Natural killer cell treated with Interleukin-12 subunit alpha and Interleukin-12 subunit beta and Interleukin-15 and Interleukin-18, amount 100 ng/mL, for 72 hours (primary cell): ENCODE data around the gene SLC8A1. TPM values are rescaled to one million over a fixed set of nuclear protein-coding genes. Genes with fewer than 3 reads are reported as not detected.

Source experiments
- ATAC-seq, 2 donors: fragments of 150-1000 bp; cut with Tn5 transposase in 1 of 2; sonication (Bioruptor Pico), chemical (Tn5 transposase) in 1 of 2; 2 replicates each; pipeline ENCODE4 v1.10.0; 2021
- DNase-seq: peaks from one replicate; pipeline ENCODE4 v3.0.0; 2022; ENCODE audit warnings: low spot score
- H3K27ac Mint-ChIP-seq, 2 donors: 1 replicate in 1 of 2; 2 replicates in 1 of 2; pipeline ENCODE4 v1.8.0; 2022; ENCODE audit warnings: mixed read lengths in 2 of 2, mild to moderate bottlenecking in 1 of 2, moderate library complexity in 1 of 2
- H3K27me3 Mint-ChIP-seq, 2 donors: 1 replicate in 1 of 2; 2 replicates in 1 of 2; pipeline ENCODE4 v1.8.0; 2022; ENCODE audit warnings: mixed read lengths in 2 of 2
- H3K36me3 Mint-ChIP-seq: one replicate; pipeline ENCODE4 v1.8.0; 2022; ENCODE audit warnings: mixed read lengths
- H3K4me1 Mint-ChIP-seq, 2 donors: 1 replicate in 1 of 2; 2 replicates in 1 of 2; pipeline ENCODE4 v1.8.0; 2022; ENCODE audit warnings: low read depth in 2 of 2, mixed read lengths in 2 of 2, mild to moderate bottlenecking in 1 of 2
- H3K4me3 Mint-ChIP-seq: one replicate; pipeline ENCODE4 v1.8.0; 2022; ENCODE audit warnings: mixed read lengths
- H3K9me3 Mint-ChIP-seq: 2 replicates; pipeline ENCODE4 v1.8.0; 2022; ENCODE audit warnings: mixed read lengths
- total RNA-seq, 2 donors: library from RNA; stranded (reverse); gene quantifications; one replicate each; pipeline ENCODE4 v1.2.3, GENCODE V29; 2022

SLC8A1 gene
- total RNA-seq, 2 donors from 2014 or later, result not detected

DNA sequence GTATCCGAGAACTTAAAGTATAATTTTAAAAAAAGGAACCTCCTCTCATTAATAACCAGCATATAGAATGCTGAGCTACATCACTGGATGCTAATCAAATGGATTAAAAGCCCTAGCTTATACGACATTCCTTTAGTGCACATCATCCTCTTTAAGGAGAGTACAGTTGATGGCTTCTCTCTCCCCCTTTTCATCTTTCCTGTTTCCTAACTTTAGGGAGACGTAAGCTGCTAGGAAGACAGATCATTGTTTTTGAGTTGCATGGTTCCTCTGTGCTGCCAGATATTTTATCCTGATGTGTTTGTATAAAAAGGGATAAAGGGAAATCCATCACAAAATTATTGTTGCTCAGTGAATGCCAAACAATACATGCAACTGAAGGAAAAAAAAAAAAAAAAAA, 94.2 kb downstream of the SLC8A1 start:
- ATAC-seq (no peak), DNase-seq (no peak)
- peaks cover 6% of the 10 kb centered on the region for H3K9me3 Mint-ChIP-seq
- H3K4me3 Mint-ChIP-seq, result no peak overlapping the region
- no peaks in the 10 kb centered on the region for H3K36me3 Mint-ChIP-seq
- H3K27ac Mint-ChIP-seq, result no peak overlapping the region
- H3K4me1 Mint-ChIP-seq, result no peaks in the 10 kb centered on the region
- no peaks in the 10 kb centered on the region for H3K27me3 Mint-ChIP-seq

DNA sequence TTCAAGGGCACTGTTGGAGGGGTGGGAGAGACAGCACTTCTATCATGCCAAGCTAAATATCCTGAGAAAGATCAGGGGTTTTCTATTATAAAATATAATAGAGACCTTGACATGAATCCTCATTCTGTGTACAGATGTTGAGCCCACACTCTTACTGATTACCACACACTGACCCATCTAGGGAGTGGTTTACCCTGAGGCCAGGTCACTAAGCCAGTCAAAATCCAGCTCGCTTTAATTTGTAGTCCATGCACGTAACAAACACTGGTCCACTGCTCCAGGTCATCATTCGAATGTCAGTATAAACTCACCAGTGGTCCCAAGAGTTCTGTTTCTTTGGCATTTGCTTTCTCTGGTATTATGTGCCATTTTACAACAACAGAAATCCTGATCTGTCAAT, 96.4 kb downstream of the SLC8A1 start:
- Mint-ChIP-seq H3K27ac (no peak overlapping the region), H3K9me3 (peaks cover 6% of the 10 kb centered on the region), H3K4me3 (no peak overlapping the region), H3K36me3 (no peaks in the 10 kb centered on the region), H3K27me3 (no peaks in the 10 kb centered on the region), H3K4me1 (no peaks in the 10 kb centered on the region)
- ATAC-seq (no peak), DNase-seq (no peak)

DNA sequence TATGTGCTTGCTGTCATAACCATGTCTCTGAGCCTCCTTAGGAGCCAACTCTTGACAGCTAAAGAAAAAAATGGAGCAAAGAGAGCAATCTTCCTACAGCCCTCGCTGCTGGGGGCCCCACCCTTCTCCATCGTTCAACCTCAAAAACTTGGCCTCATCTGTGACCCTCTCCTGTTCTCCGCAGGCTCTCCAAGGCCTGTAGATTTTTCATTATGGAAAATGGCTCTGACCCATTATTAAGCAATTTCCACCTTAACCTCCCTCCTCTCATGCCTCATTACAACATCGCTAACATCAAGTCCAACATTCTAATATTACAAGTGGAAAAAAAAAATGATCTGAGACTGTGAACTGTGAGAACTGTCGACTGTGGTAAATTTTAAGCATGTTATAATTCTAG, 98.7 kb downstream of the SLC8A1 start:
- H3K4me1 Mint-ChIP-seq, result no peaks in the 10 kb centered on the region
- DNase-seq (no peak), ATAC-seq (no peak)
- no peaks in the 10 kb centered on the region for H3K27me3 Mint-ChIP-seq
- H3K36me3 Mint-ChIP-seq, result no peaks in the 10 kb centered on the region
- no peak overlapping the region for H3K4me3 Mint-ChIP-seq
- H3K9me3 Mint-ChIP-seq, result no peaks in the 10 kb centered on the region
- H3K27ac Mint-ChIP-seq, result no peak overlapping the region

DNA sequence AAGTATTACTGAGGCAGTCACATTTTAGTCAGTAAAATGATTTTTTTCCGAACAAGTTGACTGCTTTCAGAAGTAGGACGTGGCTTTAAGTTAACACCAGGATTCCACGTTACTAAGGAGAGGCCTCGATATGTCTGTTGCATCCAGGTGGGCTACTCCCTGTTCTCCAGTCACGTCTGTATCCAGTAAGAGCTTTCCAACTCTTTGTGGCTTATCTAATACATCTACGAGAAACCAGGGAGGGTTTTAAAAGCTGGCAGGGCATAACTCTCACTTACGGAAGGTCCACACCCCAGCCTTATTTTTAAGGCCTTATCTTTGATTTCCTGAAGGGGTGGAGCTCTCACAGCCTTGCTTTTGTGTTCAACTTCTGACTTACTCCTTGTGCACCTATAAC, 99.2 kb downstream of the SLC8A1 start:
- Mint-ChIP-seq H3K4me3 (no peak overlapping the region), H3K9me3 (no peaks in the 10 kb centered on the region), H3K4me1 (no peaks in the 10 kb centered on the region), H3K36me3 (no peaks in the 10 kb centered on the region), H3K27me3 (no peaks in the 10 kb centered on the region), H3K27ac (no peak overlapping the region)
- DNase-seq, result no peak
- no peak for ATAC-seq

DNA sequence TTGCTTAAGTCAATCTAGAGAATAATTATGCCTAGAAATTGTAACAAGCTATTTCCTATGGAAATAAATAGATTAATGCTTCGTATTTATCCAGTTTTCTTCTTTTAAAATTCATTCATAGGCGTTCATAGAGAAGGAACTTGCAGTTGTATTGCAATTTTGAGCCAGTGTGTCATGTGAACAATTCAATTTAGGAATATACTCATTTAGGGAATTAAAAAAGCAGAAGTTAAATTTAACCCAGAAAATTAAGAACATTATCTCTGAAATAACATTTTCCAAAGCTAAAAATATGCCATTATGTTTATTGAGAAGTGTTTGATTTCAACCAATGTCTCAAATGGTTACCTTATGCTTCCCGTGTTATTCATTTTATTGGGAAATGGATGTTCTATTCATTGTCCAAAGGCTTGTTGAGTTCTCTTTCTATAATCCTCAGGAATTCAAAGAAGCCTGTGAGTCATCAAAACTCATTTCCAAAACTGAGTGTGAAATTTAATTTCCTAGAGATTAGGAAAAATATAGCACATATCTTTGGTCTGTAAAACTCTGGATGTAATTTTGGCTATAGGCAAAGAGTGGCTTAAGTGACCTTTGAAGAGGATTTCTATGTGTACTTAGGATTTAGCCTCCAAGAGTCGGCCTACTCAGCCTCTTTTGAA, 99.7 kb downstream of the SLC8A1 start:
- Mint-ChIP-seq H3K36me3 (no peaks in the 10 kb centered on the region), H3K27me3 (no peaks in the 10 kb centered on the region), H3K4me3 (no peak overlapping the region), H3K9me3 (no peaks in the 10 kb centered on the region), H3K27ac (no peak overlapping the region), H3K4me1 (no peaks in the 10 kb centered on the region)
- DNase-seq, result no peak
- ATAC-seq, result no peak

DNA sequence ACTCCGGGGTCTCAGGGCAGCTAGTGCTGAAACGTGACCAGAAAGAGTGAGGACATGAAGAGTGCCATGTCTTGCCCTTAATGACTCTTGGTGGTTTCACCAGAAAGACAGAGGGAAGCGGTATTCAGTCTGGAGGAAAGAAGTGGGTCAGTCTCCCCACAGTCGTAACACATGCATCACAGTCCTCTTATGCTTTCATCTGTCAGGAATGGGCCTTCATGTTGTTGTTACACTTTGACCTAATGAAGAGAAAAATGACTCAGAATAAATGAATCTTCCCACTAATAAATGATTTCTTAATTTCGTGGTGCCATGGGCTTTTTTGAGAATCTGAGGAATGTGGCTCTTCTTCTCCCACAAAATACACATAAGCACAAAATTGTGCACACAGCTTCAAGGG, 103.2 kb downstream of the SLC8A1 start:
- no peaks in the 10 kb centered on the region for H3K4me1 Mint-ChIP-seq
- H3K4me3 Mint-ChIP-seq, result no peak overlapping the region
- no peaks in the 10 kb centered on the region for H3K36me3 Mint-ChIP-seq
- ATAC-seq (no peak), DNase-seq (no peak)
- no peaks in the 10 kb centered on the region for H3K27me3 Mint-ChIP-seq
- no peak overlapping the region for H3K27ac Mint-ChIP-seq
- H3K9me3 Mint-ChIP-seq, result no peaks in the 10 kb centered on the region

DNA sequence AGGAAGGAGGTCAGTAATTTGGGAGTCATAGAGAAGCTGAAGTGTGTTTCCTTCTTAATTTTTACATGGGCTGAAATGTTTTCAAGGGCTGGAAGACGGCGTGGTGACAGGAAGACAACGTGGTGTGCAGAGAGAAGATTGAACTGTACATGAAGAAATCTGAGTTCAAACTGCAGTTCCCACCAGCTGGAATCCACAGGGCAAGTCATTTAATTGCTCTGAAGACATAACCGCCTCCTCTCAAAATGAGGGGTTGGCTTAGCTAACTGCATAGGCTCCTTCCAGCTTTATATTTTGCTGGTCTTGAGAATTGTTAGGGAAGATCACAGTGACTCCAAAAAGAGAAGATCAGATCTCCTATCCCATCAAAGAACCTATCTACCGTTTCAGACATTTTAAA, 103.9 kb downstream of the SLC8A1 start:
- Mint-ChIP-seq H3K27ac (no peak overlapping the region), H3K4me3 (no peak overlapping the region), H3K36me3 (no peaks in the 10 kb centered on the region), H3K9me3 (no peaks in the 10 kb centered on the region), H3K27me3 (no peaks in the 10 kb centered on the region), H3K4me1 (no peaks in the 10 kb centered on the region)
- ATAC-seq, result no peak
- DNase-seq, result no peak

DNA sequence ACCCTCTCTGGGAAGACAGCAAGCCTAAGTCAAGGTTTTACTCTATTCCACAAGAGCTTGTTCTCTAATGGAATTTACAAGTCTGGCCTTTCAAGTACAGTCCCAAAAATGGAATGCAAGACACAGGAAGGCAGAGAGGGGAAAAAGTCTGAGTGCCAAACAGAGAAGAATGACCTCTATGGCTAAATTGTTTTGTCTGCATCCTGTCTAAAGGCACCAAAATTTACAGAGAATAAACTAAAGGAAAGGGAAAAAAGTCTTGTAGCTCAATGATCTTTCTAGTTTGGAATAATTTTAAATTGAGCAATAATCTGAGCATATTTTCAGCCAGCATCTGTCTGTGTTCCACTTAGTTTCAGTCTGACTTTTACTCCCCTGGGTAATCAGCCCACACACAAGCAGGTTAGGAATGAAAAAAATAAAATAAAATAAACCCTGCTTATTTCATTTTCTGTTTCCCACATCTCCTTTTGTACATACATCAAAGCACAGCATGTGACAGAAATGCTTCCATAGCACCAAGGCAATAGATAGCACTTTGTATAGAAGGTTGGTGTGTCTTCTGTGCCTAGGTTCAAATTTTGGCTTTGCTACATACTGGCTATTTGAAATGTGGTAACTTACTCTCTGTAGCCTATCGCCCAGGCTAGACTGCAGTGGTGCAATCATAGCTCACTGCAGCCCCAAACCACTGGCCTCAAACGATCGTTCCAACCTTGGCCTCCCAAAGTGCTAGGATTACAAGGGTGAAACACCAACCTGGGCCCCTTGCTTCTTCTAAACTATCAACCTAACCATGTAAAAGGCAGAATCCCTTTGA, 105.1 kb downstream of the SLC8A1 start:
- ATAC-seq, result no peak

DNA sequence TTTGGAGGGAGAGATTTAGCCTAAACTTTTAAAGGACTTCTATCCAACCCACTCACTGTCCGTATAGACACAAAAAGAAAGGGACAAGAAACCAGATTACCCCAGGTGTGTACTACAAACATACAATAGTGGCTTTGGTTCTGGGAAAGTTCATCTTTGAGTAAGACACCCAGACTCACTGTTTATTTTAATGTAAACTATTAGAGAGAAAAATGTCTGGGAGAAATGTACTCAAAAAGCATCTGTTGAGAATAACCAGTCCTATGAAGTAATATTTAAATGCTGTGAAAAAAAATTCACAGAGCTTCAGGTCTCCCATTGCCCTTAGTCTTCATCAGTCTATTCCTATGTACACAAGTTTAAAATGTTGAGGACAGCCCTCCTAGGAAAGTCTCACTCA, 107.5 kb downstream of the SLC8A1 start:
- Mint-ChIP-seq H3K4me3 (no peak overlapping the region), H3K27me3 (no peaks in the 10 kb centered on the region), H3K9me3 (no peaks in the 10 kb centered on the region), H3K4me1 (no peaks in the 10 kb centered on the region), H3K36me3 (no peaks in the 10 kb centered on the region), H3K27ac (no peak overlapping the region)
- DNase-seq, result no peak
- no peak for ATAC-seq

More for the DNA sequence above, 105.1 kb downstream of the SLC8A1 start:
- H3K4me3 Mint-ChIP-seq, result no peak overlapping the region
- no peaks in the 10 kb centered on the region for H3K4me1 Mint-ChIP-seq
- no peaks in the 10 kb centered on the region for H3K36me3 Mint-ChIP-seq
- no peaks in the 10 kb centered on the region for H3K27me3 Mint-ChIP-seq
- no peaks in the 10 kb centered on the region for H3K9me3 Mint-ChIP-seq
- no peak overlapping the region for H3K27ac Mint-ChIP-seq
- no peak for DNase-seq

DNA sequence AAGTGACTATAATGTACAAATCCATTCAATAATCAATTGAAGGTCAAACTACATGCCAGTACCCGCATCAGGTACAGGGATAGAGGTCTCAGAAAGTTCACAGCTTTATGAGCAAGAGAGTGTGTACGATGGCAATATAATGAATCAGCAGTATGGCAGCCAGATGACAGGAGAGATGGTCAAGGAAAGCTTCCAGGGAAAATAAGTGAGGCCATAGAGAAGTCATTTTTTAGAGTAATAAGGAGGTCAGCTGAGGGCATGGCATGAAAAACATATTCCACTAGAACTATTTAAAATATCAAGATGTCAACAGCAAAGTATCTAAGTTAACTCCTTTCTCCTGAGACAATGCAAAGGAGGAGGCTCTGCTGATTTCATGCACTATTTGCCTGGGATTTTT, 108.0 kb downstream of the SLC8A1 start:
- no peak overlapping the region for H3K4me3 Mint-ChIP-seq
- H3K9me3 Mint-ChIP-seq, result peaks cover 3% of the 10 kb centered on the region
- H3K36me3 Mint-ChIP-seq, result no peaks in the 10 kb centered on the region
- no peaks in the 10 kb centered on the region for H3K4me1 Mint-ChIP-seq
- no peaks in the 10 kb centered on the region for H3K27me3 Mint-ChIP-seq
- no peak overlapping the region for H3K27ac Mint-ChIP-seq
- DNase-seq (no peak), ATAC-seq (no peak)

DNA sequence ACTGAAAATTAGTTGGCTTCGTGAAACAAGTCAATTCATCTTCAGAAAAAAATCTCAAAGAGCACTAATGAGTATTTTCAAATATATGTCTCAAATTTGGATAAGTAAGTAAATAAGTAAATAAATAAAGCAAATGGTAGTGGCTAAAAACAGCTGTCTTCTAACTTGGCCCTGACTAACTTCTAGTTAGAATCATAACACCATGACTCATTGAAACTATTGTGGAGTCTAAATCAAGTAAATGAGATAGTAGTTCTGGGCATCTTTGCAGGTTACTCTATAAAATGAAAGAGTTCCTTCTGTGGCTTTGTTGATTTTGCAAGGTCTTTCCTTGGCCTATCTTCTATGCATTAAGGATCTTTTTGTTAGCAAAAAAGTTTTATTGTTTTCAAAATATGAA, 110.7 kb downstream of the SLC8A1 start:
- H3K27me3 Mint-ChIP-seq, result no peaks in the 10 kb centered on the region
- H3K27ac Mint-ChIP-seq, result no peak overlapping the region
- H3K36me3 Mint-ChIP-seq, result no peaks in the 10 kb centered on the region
- DNase-seq (no peak), ATAC-seq (no peak)
- no peaks in the 10 kb centered on the region for H3K4me1 Mint-ChIP-seq
- H3K4me3 Mint-ChIP-seq, result no peak overlapping the region
- H3K9me3 Mint-ChIP-seq, result peaks cover 3% of the 10 kb centered on the region

DNA sequence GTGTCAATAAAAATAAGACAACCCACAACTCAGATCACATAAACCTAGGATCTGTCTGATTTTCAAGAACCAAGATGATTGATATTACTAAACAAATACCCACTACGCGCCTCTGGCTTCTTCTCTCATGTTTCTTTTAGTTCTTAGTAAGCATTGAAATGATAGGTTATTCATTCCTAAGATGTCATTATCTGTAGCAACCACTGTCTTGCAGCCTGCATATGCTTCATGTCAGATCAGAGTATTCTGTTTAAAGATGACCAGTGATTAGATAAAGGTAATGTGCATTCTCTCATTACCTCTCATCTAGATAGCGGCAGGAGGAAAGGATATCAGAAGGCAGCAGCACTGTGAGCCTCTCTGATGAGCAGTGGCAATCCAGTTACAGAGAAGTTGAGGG, 112.9 kb downstream of the SLC8A1 start:
- no peaks in the 10 kb centered on the region for H3K36me3 Mint-ChIP-seq
- DNase-seq, result no peak
- no peaks in the 10 kb centered on the region for H3K4me1 Mint-ChIP-seq
- peaks cover 3% of the 10 kb centered on the region for H3K9me3 Mint-ChIP-seq
- H3K27ac Mint-ChIP-seq, result no peak overlapping the region
- ATAC-seq, result no peak
- H3K27me3 Mint-ChIP-seq, result no peaks in the 10 kb centered on the region
- no peak overlapping the region for H3K4me3 Mint-ChIP-seq

DNA sequence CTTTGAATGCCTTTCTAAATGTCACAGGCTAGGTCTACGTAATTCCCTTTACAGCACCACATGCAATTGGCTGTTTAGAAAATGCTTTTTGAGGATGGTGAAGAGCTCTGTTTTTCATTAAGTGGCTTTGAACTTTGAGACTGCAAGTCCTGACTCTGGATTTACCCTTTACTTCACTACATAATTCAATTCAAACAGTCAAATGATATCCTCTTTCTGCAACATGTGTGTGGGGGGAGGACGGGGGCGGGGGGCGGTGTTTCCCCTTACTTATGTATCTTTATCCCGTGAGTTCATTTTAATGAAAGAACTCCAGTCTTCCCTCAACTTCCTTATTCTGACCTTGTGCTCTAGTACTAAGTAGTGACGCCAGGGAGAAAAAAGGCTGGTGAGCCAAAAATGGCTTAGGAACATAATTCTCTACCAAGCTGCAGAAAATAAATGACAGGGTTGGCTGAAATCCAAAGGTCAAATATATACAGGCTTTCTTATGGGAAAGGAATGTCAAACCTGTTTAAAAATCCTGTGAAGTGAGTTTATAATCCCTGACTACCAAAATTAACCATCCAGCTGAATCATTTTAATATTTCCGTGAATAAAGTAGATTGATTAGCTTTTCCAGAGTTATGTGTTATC, 119.6 kb downstream of the SLC8A1 start:
- ATAC-seq (no peak), DNase-seq (no peak)
- Mint-ChIP-seq H3K9me3 (peaks cover 5% of the 10 kb centered on the region), H3K4me1 (no peaks in the 10 kb centered on the region), H3K36me3 (no peaks in the 10 kb centered on the region), H3K27me3 (no peaks in the 10 kb centered on the region), H3K27ac (no peak overlapping the region), H3K4me3 (no peak overlapping the region)

DNA sequence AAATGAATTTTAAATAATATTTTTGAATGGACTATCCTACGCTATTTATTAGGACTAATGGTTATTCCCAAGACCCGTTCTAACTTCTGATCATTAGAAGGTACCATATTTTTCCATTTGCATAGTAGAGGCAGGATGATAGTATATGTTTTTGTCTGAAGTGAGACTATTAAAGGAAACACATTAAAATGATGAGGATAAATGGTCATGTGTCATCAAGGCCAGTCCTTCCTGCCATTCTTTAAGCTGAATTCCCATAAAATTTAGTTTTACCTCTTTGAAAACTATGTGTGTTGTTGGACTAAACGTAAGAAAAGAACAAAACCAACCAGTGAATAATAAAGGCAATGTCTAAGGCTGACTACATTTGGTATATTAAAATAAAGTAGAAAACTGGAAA, 121.8 kb downstream of the SLC8A1 start:
- no peak for ATAC-seq
- no peak for DNase-seq
- Mint-ChIP-seq H3K4me1 (no peaks in the 10 kb centered on the region), H3K36me3 (no peaks in the 10 kb centered on the region), H3K4me3 (no peak overlapping the region), H3K27me3 (no peaks in the 10 kb centered on the region), H3K27ac (no peak overlapping the region), H3K9me3 (peaks cover 5% of the 10 kb centered on the region)
